Activated T-cell treated with anti-CD3 and anti-CD28 coated beads, Interleukin-2, amount 50 U/mL, for 24 hours (primary cell): ENCODE data around the gene LCTL.
"Not testable (repeated sequence)": the region's sequence is repeated elsewhere in the genome, so short reads cannot be mapped to it uniquely, and the experiment has no call there.

Experiments
- DNase-seq: peaks from one replicate; pipeline ENCODE4 v3.0.0-alpha.2; 2020
- H3K27ac Mint-ChIP-seq: 2 replicates; pipeline ENCODE4 v1.8.0; 2020; ENCODE audit warnings: mild to moderate bottlenecking, mixed read lengths
- H3K27me3 Mint-ChIP-seq: 2 replicates; pipeline ENCODE4 v1.8.0; 2020; ENCODE audit warnings: mixed read lengths
- H3K36me3 Mint-ChIP-seq: 2 replicates; pipeline ENCODE4 v1.8.0; 2020; ENCODE audit warnings: low read depth, mixed read lengths
- H3K4me1 Mint-ChIP-seq: 2 replicates; pipeline ENCODE4 v1.8.0; 2020; ENCODE audit warnings: low read depth, mixed read lengths
- H3K4me3 Mint-ChIP-seq: 2 replicates; pipeline ENCODE4 v1.8.0; 2020; ENCODE audit warnings: mild to moderate bottlenecking, moderate library complexity, mixed read lengths
- H3K9me3 Mint-ChIP-seq: 2 replicates; pipeline ENCODE4 v1.8.0; 2020; ENCODE audit warnings: mixed read lengths

Gene LCTL

GRCh38 chr15:66505430-66505811 is 60.4 kb downstream of the LCTL start:
- DNase-seq = no peak
- Mint-ChIP-seq H3K27me3 (no peaks in the 10 kb centered on the region), H3K27ac (peak overlapping the region; percentile 99), H3K4me1 (peaks cover 52% of the 10 kb centered on the region), H3K9me3 (no peaks in the 10 kb centered on the region), H3K4me3 (peak overlapping the region; percentile 92), H3K36me3 (peaks cover 84% of the 10 kb centered on the region)

GRCh38 chr15:66504563-66505429 is 61.0 kb downstream of the LCTL start, which contains the start of the genes RPL4 and ZWILCH:
RPL4 (minus strand) TSS chr15:66504855; CDS start chr15:66504790, 65 bp downstream.
ZWILCH (plus strand) TSS chr15:66505326; CDS start chr15:66505339, 13 bp downstream.
- no peaks in the 10 kb centered on the region for H3K9me3 Mint-ChIP-seq
- peak; percentile 88 for DNase-seq
- H3K27me3 Mint-ChIP-seq = no peaks in the 10 kb centered on the region
- peak within 1 kb of the TSS; percentile 92 for H3K4me3 Mint-ChIP-seq
- peaks cover 58% of the 10 kb centered on the region for H3K4me1 Mint-ChIP-seq
- H3K36me3 Mint-ChIP-seq = peaks cover 89% of the 10 kb centered on the region
- H3K27ac Mint-ChIP-seq = peak within 1 kb of the TSS; percentile 99

GRCh38 chr15:66503780-66504562 is 61.8 kb downstream of the LCTL start:
- Mint-ChIP-seq H3K27ac (peak overlapping the region; percentile 99), H3K9me3 (no peaks in the 10 kb centered on the region), H3K4me3 (peak overlapping the region; percentile 92), H3K4me1 (peaks cover 65% of the 10 kb centered on the region), H3K27me3 (no peaks in the 10 kb centered on the region), H3K36me3 (peaks cover 91% of the 10 kb centered on the region)
- no peak for DNase-seq

- peaks cover 65% of the 10 kb centered on the region for H3K4me1 Mint-ChIP-seq
- peak overlapping the region; percentile 92 for H3K4me3 Mint-ChIP-seq
- not testable (repeated sequence) for DNase-seq, H3K27me3 Mint-ChIP-seq, H3K9me3 Mint-ChIP-seq
- H3K36me3 Mint-ChIP-seq = peaks cover 91% of the 10 kb centered on the region
- H3K27ac Mint-ChIP-seq = peak overlapping the region; percentile 99
These were observed 62.7 kb downstream of the LCTL start for GRCh38 chr15:66503041-66503648.

- peaks cover 92% of the 10 kb centered on the region for H3K36me3 Mint-ChIP-seq
- DNase-seq = no peak
- H3K9me3 Mint-ChIP-seq = no peaks in the 10 kb centered on the region
These were observed 63.3 kb downstream of the LCTL start for GRCh38 chr15:66502491-66502890.

GRCh38 chr15:66500346-66500745 is 65.5 kb downstream of the LCTL start:
- H3K27ac Mint-ChIP-seq = peak overlapping the region; percentile 99
- not testable (repeated sequence) for DNase-seq, H3K9me3 Mint-ChIP-seq, H3K27me3 Mint-ChIP-seq
- peaks cover 56% of the 10 kb centered on the region for H3K4me1 Mint-ChIP-seq
- H3K4me3 Mint-ChIP-seq = peak overlapping the region; percentile 92
- H3K36me3 Mint-ChIP-seq = peaks cover 99% of the 10 kb centered on the region

More at GRCh38 chr15:66502491-66502890, 63.3 kb downstream of the LCTL start:
- Mint-ChIP-seq H3K27me3 (no peaks in the 10 kb centered on the region), H3K4me1 (peaks cover 63% of the 10 kb centered on the region), H3K4me3 (peak overlapping the region; percentile 92), H3K27ac (peak overlapping the region; percentile 99)

- H3K4me3 Mint-ChIP-seq = peak overlapping the region; percentile 92
- no peaks in the 10 kb centered on the region for H3K27me3 Mint-ChIP-seq
- H3K36me3 Mint-ChIP-seq = peaks cover 99% of the 10 kb centered on the region
- H3K9me3 Mint-ChIP-seq = no peaks in the 10 kb centered on the region
- H3K4me1 Mint-ChIP-seq = peaks cover 71% of the 10 kb centered on the region
- no peak for DNase-seq
- H3K27ac Mint-ChIP-seq = peak overlapping the region; percentile 99
These were observed 67.1 kb downstream of the LCTL start for GRCh38 chr15:66498501-66499386.
